Measurements from ENCODE around the gene PCDHB10. TPM values are rescaled to one million over a fixed set of nuclear protein-coding genes. Genes with fewer than 3 reads are reported as not detected.
"Not testable (repeated sequence)": the region's sequence is repeated elsewhere in the genome, so short reads cannot be mapped to it uniquely, and the experiment has no call there.

PCDHB10 gene
- polyA plus RNA-seq, 1 donor (not counting 4 experiments of a cell fraction or from before 2014, with no cell fraction given) = 0.07 TPM

DNA sequence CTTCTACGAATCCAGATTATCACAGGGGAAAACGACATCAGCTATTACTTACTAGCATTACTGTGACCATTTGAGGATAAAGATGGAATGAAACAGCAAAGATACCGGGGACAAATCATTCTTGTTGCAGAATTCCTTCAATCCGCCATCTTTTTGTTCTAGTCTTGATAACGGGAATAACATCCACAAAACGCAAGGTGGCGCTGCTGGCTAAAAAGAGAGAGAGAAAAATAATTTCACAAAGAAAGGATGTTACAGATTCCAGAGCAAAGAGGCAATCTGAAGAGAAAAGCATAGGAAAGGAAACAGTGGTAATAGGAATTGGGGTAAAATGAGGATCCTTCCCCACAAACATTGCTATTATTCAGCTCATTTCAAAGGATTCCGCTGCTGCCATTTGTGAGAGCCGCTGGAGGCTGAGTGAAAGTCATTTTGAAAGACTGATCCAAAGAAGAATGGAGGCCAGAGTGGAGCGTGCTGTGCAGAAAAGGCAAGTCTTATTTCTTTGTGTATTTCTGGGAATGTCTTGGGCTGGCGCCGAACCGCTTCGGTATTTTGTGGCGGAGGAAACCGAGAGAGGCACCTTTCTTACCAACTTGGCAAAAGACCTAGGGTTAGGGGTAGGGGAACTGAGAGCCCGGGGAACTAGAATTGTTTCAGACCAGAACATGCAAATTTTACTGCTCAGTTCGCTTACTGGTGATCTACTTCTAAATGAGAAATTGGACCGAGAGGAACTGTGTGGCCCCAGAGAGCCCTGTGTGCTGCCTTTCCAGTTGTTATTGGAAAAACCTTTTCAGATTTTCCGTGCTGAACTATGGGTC is 19.6 kb upstream of the PCDHB10 start, which contains the start of gene PCDHB7:
Gene PCDHB7, plus strand, starts transcription at position 264 of the 824 bp plus-strand sequence. Its CDS starts 192 bp downstream, at position 456.
- no peaks in the 10 kb centered on the region for H3K27me3 ChIP-seq (ENCODE audit: control insufficient read depth, extremely low read depth, insufficient read depth, low read length)
- H3K79me2 ChIP-seq (ENCODE audit: control insufficient read depth, insufficient read depth, low read length) = no peaks in the 10 kb centered on the region
- dilution Hi-C loops (cut with MboI; ENCODE audit: extremely low pct_ligation_motif_present, low sequenced_read_pairs) = no loop called here
- H2AFZ ChIP-seq (ENCODE audit: control insufficient read depth, low read length) = no peak within 1 kb of the TSS
- FAIRE-seq (no peak), DNase-seq (ENCODE audit: low read depth, low spot score) (no peak)
- H3K36me3 ChIP-seq (ENCODE audit: control insufficient read depth in 2 of 2, extremely low read depth in 1 of 2, insufficient read depth in 2 of 2, low read length in 2 of 2) = no peaks in the 10 kb centered on the region
- no peak within 1 kb of the TSS for H3K4me3 ChIP-seq (ENCODE audit: control insufficient read depth in 2 of 3, extremely low read depth in 1 of 3, insufficient read depth in 2 of 3, low read depth in 1 of 3, low read length in 3 of 3)
- H3K9ac ChIP-seq (ENCODE audit: control insufficient read depth, extremely low read depth, insufficient read depth, low read length) = no peak within 1 kb of the TSS
- peaks cover 4% of the 10 kb centered on the region for H3K9me3 ChIP-seq (ENCODE audit: control insufficient read depth, low read depth, low read length)
- no peak for TF ChIP-seq EZH2 (IDR thresholded peaks at IDR 0.05; ENCODE audit: low read length)
- TF ChIP-seq, protein P1, sequence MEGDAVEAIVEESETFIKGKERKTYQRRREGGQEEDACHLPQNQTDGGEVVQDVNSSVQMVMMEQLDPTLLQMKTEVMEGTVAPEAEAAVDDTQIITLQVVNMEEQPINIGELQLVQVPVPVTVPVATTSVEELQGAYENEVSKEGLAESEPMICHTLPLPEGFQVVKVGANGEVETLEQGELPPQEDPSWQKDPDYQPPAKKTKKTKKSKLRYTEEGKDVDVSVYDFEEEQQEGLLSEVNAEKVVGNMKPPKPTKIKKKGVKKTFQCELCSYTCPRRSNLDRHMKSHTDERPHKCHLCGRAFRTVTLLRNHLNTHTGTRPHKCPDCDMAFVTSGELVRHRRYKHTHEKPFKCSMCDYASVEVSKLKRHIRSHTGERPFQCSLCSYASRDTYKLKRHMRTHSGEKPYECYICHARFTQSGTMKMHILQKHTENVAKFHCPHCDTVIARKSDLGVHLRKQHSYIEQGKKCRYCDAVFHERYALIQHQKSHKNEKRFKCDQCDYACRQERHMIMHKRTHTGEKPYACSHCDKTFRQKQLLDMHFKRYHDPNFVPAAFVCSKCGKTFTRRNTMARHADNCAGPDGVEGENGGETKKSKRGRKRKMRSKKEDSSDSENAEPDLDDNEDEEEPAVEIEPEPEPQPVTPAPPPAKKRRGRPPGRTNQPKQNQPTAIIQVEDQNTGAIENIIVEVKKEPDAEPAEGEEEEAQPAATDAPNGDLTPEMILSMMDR (optimal IDR thresholded peaks at IDR 0.05 in 1 of 3, IDR thresholded peaks at IDR 0.05 in 1 of 3, conservative IDR thresholded peaks at IDR 0.05 in 1 of 3; ENCODE audit: extremely low read depth in 1 of 3, insufficient read depth in 2 of 3, low read length in 3 of 3) = peak in 1 of 3 experiments; percentile 21
- no peak within 1 kb of the TSS for H3K4me2 ChIP-seq (ENCODE audit: control insufficient read depth, extremely low read depth, insufficient read depth, low read depth, low read length)
- H3K4me1 ChIP-seq (ENCODE audit: control insufficient read depth, extremely low read depth, insufficient read depth, low read length) = no peaks in the 10 kb centered on the region
- no peak within 1 kb of the TSS for H3K27ac ChIP-seq (ENCODE audit: control insufficient read depth, insufficient read depth, low read length)
- no peaks in the 10 kb centered on the region for H4K20me1 ChIP-seq (ENCODE audit: control insufficient read depth, extremely low read depth, insufficient read depth, low read length)
- H3K9me1 ChIP-seq (ENCODE audit: control insufficient read depth, extremely low read depth, insufficient read depth, low read length) = no peaks in the 10 kb centered on the region

DNA sequence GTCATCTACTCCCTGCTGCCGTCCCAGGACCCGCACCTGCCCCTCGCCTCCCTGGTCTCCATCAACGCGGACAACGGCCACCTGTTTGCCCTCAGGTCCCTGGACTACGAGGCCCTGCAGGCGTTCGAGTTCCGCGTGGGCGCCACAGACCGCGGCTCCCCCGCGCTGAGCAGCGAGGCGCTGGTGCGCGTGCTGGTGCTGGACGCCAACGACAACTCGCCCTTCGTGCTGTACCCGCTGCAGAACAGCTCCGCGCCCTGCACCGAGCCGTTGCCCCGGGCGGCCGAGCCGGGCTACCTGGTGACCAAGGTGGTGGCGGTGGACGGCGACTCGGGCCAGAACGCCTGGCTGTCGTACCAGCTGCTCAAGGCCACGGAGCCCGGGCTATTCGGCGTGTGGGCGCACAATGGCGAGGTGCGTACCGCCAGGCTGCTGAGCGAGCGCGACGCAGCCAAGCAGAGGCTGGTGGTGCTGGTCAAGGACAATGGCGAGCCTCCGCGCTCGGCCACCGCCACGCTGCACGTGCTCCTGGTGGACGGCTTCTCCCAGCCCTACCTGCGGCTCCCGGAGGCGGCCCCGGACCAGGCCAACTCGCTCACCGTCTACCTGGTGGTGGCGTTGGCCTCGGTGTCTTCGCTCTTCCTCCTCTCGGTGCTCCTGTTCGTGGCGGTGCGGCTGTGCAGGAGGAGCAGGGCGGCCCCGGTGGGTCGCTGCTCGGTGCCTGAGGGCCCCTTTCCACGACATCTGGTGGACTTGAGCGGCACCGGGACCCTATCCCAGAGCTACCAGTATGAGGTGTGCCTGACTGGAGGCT is 17.7 kb upstream of the PCDHB10 start:
- dilution Hi-C loops (cut with MboI; ENCODE audit: extremely low pct_ligation_motif_present, low sequenced_read_pairs) = not testable (repeated sequence)

More for the DNA sequence above, 17.7 kb upstream of the PCDHB10 start:
- not testable (repeated sequence) for FAIRE-seq; H3K79me2 ChIP-seq (ENCODE audit: control insufficient read depth, insufficient read depth, low read length); H3K27ac ChIP-seq (ENCODE audit: control insufficient read depth, insufficient read depth, low read length); H2AFZ ChIP-seq (ENCODE audit: control insufficient read depth, low read length); H3K9ac ChIP-seq (ENCODE audit: control insufficient read depth, extremely low read depth, insufficient read depth, low read length); H3K36me3 ChIP-seq (ENCODE audit: control insufficient read depth in 2 of 2, extremely low read depth in 1 of 2, insufficient read depth in 2 of 2, low read length in 2 of 2); H3K9me3 ChIP-seq (ENCODE audit: control insufficient read depth, low read depth, low read length); H4K20me1 ChIP-seq (ENCODE audit: control insufficient read depth, extremely low read depth, insufficient read depth, low read length); DNase-seq (ENCODE audit: low read depth, low spot score); H3K9me1 ChIP-seq (ENCODE audit: control insufficient read depth, extremely low read depth, insufficient read depth, low read length); H3K4me2 ChIP-seq (ENCODE audit: control insufficient read depth, extremely low read depth, insufficient read depth, low read depth, low read length); H3K4me3 ChIP-seq (ENCODE audit: control insufficient read depth in 2 of 3, extremely low read depth in 1 of 3, insufficient read depth in 2 of 3, low read depth in 1 of 3, low read length in 3 of 3); H3K4me1 ChIP-seq (ENCODE audit: control insufficient read depth, extremely low read depth, insufficient read depth, low read length); H3K27me3 ChIP-seq (ENCODE audit: control insufficient read depth, extremely low read depth, insufficient read depth, low read length)
